ENCODE measurements around the gene BHLHE23. TPM values are rescaled to one million over a fixed set of nuclear protein-coding genes. Genes with fewer than 3 reads are reported as not detected.

Gene BHLHE23
- polyA plus RNA-seq, 1 experiment, result not detected

GRCh38 chr20:63028461-63028921 is 21.7 kb upstream of the BHLHE23 start:
- CTCF ChIA-PET, result no interaction called here
- Histone ChIP-seq H3K27me3 (ENCODE audit: control insufficient read depth, insufficient read depth, low read length) (peaks cover 80% of the 10 kb centered on the region), H3K27ac (ENCODE audit: low read depth, low read length) (no peak overlapping the region), H3K4me3 (ENCODE audit: low read depth, low read length) (no peak overlapping the region), H3K9me3 (ENCODE audit: control insufficient read depth, insufficient read depth, low read length) (peaks cover 7% of the 10 kb centered on the region; the same call in 1 of the 2 replicates)
- TF ChIP-seq, protein P1, sequence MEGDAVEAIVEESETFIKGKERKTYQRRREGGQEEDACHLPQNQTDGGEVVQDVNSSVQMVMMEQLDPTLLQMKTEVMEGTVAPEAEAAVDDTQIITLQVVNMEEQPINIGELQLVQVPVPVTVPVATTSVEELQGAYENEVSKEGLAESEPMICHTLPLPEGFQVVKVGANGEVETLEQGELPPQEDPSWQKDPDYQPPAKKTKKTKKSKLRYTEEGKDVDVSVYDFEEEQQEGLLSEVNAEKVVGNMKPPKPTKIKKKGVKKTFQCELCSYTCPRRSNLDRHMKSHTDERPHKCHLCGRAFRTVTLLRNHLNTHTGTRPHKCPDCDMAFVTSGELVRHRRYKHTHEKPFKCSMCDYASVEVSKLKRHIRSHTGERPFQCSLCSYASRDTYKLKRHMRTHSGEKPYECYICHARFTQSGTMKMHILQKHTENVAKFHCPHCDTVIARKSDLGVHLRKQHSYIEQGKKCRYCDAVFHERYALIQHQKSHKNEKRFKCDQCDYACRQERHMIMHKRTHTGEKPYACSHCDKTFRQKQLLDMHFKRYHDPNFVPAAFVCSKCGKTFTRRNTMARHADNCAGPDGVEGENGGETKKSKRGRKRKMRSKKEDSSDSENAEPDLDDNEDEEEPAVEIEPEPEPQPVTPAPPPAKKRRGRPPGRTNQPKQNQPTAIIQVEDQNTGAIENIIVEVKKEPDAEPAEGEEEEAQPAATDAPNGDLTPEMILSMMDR (IDR thresholded peaks at IDR 0.05; ENCODE audit: low read depth, low read length), result no peak
- no peak for DNase-seq (ENCODE audit: low read depth, low spot score)
- POLR2A ChIA-PET, result no interaction called here

- H3K27ac ChIP-seq (ENCODE audit: low read depth, low read length), result no peak overlapping the region
- DNase-seq (ENCODE audit: low read depth, low spot score), result no peak
- peaks cover 80% of the 10 kb centered on the region for H3K27me3 ChIP-seq (ENCODE audit: control insufficient read depth, insufficient read depth, low read length)
- H3K9me3 ChIP-seq (ENCODE audit: control insufficient read depth, insufficient read depth, low read length), result peaks cover 7% of the 10 kb centered on the region; the same call in 1 of the 2 replicates
- POLR2A ChIA-PET, result no interaction called here
- H3K4me3 ChIP-seq (ENCODE audit: low read depth, low read length), result no peak overlapping the region
- TF ChIP-seq, protein P1 (IDR thresholded peaks at IDR 0.05; ENCODE audit: low read depth, low read length), result no peak
- CTCF ChIA-PET, result no interaction called here
Measured at GRCh38 chr20:63027922-63028389, 21.2 kb upstream of the BHLHE23 start.

GRCh38 chr20:63027221-63027921 is 20.6 kb upstream of the BHLHE23 start:
- TF ChIP-seq, protein P1 (IDR thresholded peaks at IDR 0.05; ENCODE audit: low read depth, low read length), result no peak
- POLR2A ChIA-PET, result no interaction called here
- peaks cover 7% of the 10 kb centered on the region; the same call in 1 of the 2 replicates for H3K9me3 ChIP-seq (ENCODE audit: control insufficient read depth, insufficient read depth, low read length)
- CTCF ChIA-PET, result no interaction called here
- H3K27ac ChIP-seq (ENCODE audit: low read depth, low read length), result no peak overlapping the region
- H3K4me3 ChIP-seq (ENCODE audit: low read depth, low read length), result no peak overlapping the region
- H3K27me3 ChIP-seq (ENCODE audit: control insufficient read depth, insufficient read depth, low read length), result peaks cover 80% of the 10 kb centered on the region
- DNase-seq (ENCODE audit: low read depth, low spot score), result no peak

DNA sequence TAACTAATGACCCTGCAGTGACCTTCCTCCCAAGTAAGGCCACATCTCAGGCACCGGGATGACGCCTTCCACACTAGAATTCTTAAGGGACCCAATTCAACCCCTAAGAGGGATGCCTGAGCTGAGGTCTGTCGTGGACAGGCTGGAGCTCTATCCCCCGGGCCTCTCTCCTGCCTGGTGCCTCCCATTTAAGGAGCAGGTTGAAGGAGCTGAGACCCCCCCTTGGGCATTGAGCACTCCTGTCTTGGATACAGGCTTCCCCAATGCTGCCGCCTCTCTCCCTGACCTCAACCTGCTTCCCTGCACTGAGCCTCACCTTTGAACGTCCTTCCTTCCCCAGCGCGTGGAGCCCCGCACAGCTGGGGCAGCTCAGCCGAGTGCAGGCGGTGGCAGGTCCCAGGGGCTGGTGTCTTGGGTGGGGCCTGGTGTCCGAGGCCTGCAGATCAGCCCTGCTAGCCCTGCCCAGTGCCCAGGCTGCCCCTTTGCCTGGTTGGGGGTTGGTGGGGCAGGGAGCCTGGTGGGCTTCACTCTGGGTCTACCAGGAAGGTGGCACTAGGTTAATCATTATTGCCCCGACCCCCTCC is 19.9 kb upstream of the BHLHE23 start:
- ChIA-PET CTCF (no interaction called here), POLR2A (no interaction called here)
- peaks cover 80% of the 10 kb centered on the region for H3K27me3 ChIP-seq (ENCODE audit: control insufficient read depth, insufficient read depth, low read length)
- no peak overlapping the region for H3K4me3 ChIP-seq (ENCODE audit: low read depth, low read length)
- H3K27ac ChIP-seq (ENCODE audit: low read depth, low read length), result no peak overlapping the region
- TF ChIP-seq, protein P1 (IDR thresholded peaks at IDR 0.05; ENCODE audit: low read depth, low read length), result no peak
- peaks cover 7% of the 10 kb centered on the region; the same call in 1 of the 2 replicates for H3K9me3 ChIP-seq (ENCODE audit: control insufficient read depth, insufficient read depth, low read length)
- no peak for DNase-seq (ENCODE audit: low read depth, low spot score)

All from AG04450 (cell line).